IPS-18c (cell line): ENCODE measurements around the gene MINDY4B.

ENCODE experiments used
- H3K4me3 ChIP-seq: 2 replicates; pipeline ENCODE4 v1.7.0; 2013; ENCODE audit warnings: low read depth, mild to moderate bottlenecking, low read length, moderate library complexity; ENCODE audit not compliant: insufficient read depth
- H3K9me3 ChIP-seq: one replicate; pipeline ENCODE4 v1.6.1; 2013; ENCODE audit warnings: mild to moderate bottlenecking, low read length, moderate library complexity; ENCODE audit not compliant: control insufficient read depth, insufficient read depth

Gene MINDY4B

GRCh38 chr3:150826466-150827282 lies 78.6 kb downstream of the MINDY4B start:
- Histone ChIP-seq H3K4me3 (no peak overlapping the region), H3K9me3 (peaks cover 2% of the 10 kb centered on the region)

- no peak overlapping the region for H3K4me3 ChIP-seq
- peaks cover 2% of the 10 kb centered on the region for H3K9me3 ChIP-seq
Measured at GRCh38 chr3:150825916-150826377, 79.3 kb downstream of the MINDY4B start.

GRCh38 chr3:150825192-150825915 lies 79.9 kb downstream of the MINDY4B start:
- Histone ChIP-seq H3K9me3 (peaks cover 2% of the 10 kb centered on the region), H3K4me3 (no peak overlapping the region)

- peaks cover 2% of the 10 kb centered on the region for H3K9me3 ChIP-seq
- no peak overlapping the region for H3K4me3 ChIP-seq
Measured at GRCh38 chr3:150823277-150823676, 82.0 kb downstream of the MINDY4B start.

GRCh38 chr3:150822636-150823035 lies 82.6 kb downstream of the MINDY4B start:
- no peak overlapping the region for H3K4me3 ChIP-seq

More at GRCh38 chr3:150822636-150823035, 82.6 kb downstream of the MINDY4B start:
- peaks cover 2% of the 10 kb centered on the region for H3K9me3 ChIP-seq
